Fibroblast of pulmonary artery (primary cell): ENCODE measurements around the gene CCDC40.
A peak's percentile ranks its signal among the peaks of the same experiment; 100 is the strongest.

Experiments used
- DNase-seq: peaks from one replicate; pipeline ENCODE4 v3.0.0-alpha.2; 2010; ENCODE audit warnings: low read depth
- H3K4me3 ChIP-seq: replicated peaks from 2 replicates; pipeline ENCODE4 v1.5.1; 2011; ENCODE audit warnings: low read depth, mild to moderate bottlenecking, control low read depth, low read length, moderate library complexity
- TF ChIP-seq, protein P1 (sequence below): IDR thresholded peaks from 2 replicates; pipeline ENCODE4 v1.5.1; 2011; ENCODE audit warnings: mild to moderate bottlenecking, control low read depth, low read length, inconsistent platforms; ENCODE audit errors: missing control alignments

CCDC40 gene

DNA sequence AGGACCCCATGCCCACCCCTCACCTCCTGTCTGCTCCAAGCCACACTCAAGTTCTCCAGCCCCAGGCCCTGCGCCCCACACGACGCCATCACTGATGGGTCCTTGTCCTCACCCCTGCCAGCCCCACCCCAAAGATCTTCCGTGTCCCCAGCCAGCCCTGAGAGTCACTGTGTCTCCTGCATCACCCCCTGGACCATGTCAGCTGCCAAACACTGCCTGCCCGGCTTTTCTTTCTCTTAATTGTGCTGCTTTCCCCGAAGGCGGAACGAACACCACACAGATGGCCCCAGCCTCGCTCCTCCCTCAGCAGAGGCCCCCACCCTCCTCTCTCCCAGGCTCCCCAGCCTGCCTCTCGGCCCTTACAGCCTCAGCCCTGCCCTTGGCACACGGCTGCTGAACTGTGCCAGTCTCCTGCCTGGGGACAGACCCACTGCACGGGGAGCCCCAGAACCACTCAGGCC is 60.1 kb downstream of the CCDC40 start:
- TF ChIP-seq, protein P1, sequence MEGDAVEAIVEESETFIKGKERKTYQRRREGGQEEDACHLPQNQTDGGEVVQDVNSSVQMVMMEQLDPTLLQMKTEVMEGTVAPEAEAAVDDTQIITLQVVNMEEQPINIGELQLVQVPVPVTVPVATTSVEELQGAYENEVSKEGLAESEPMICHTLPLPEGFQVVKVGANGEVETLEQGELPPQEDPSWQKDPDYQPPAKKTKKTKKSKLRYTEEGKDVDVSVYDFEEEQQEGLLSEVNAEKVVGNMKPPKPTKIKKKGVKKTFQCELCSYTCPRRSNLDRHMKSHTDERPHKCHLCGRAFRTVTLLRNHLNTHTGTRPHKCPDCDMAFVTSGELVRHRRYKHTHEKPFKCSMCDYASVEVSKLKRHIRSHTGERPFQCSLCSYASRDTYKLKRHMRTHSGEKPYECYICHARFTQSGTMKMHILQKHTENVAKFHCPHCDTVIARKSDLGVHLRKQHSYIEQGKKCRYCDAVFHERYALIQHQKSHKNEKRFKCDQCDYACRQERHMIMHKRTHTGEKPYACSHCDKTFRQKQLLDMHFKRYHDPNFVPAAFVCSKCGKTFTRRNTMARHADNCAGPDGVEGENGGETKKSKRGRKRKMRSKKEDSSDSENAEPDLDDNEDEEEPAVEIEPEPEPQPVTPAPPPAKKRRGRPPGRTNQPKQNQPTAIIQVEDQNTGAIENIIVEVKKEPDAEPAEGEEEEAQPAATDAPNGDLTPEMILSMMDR, result no peak
- DNase-seq, result no peak
- H3K4me3 ChIP-seq, result no peak overlapping the region

DNA sequence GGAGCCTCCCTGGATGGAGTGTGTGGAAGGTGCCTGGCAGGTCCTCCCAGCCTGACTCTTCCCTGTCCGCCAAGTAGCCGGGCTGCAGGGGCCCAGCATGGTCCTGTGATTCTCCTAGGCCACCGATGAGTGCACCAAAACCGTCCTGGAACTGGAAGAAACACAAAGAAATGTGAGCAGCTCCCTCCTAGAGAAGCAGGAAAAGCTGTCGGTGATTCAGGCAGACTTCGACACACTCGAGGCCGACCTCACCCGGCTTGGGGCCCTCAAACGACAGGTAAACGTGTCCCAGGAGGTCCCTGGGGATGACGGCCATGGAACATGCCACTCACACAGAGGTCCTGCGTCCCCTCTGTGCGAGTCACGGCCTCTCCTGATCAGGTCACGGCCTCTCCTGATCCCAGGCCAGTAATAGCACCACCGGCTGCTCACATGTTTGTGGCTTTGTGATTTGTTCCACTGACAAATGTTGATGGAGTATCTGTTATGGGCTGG is 60.7 kb downstream of the CCDC40 start:
- TF ChIP-seq, protein P1, result no peak

DNA sequence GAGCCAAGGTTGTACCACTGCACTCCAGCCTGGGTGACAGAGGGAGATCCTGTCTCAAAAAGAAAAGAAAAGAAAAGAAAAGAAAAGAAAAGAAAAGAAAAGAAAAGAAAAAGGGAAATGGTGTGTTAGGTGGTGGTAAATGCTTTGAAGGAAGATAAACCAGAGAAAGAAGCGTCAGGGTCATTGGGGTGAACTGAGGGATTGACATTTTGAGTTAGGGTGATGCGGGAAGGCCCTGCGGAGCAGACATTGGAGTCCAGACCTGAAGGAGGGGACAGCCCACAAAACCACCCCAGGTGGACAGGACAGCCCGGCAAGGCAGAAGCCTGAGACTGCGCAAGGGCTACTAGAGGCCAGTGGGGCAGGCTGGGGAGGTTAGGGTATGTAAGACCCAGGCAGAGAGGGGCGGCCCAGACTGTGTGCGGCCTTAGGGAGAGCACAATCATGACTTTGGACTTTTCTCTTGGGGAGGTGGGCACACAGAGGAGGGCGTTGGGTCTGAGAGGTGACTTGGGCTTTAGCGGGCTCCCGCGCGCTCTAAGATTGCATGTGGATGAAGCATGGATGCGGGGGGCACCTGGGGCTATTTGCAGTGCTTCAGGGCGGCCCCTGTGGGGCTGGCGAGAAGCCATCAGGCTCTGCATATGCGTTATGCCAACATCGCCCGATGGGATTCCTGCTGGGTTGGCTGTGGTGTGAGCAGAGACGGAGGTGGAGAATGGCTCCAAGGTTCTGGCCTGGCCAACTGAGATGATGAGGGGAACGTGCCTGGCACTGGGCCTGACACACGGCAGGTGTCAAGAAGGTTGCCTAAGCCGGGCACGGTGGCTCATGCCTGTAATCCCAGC is 61.6 kb downstream of the CCDC40 start:
- no peak for DNase-seq
- H3K4me3 ChIP-seq, result no peak overlapping the region
- TF ChIP-seq, protein P1, result no peak

More for the DNA sequence above, 60.7 kb downstream of the CCDC40 start:
- H3K4me3 ChIP-seq, result no peak overlapping the region
- DNase-seq, result no peak

DNA sequence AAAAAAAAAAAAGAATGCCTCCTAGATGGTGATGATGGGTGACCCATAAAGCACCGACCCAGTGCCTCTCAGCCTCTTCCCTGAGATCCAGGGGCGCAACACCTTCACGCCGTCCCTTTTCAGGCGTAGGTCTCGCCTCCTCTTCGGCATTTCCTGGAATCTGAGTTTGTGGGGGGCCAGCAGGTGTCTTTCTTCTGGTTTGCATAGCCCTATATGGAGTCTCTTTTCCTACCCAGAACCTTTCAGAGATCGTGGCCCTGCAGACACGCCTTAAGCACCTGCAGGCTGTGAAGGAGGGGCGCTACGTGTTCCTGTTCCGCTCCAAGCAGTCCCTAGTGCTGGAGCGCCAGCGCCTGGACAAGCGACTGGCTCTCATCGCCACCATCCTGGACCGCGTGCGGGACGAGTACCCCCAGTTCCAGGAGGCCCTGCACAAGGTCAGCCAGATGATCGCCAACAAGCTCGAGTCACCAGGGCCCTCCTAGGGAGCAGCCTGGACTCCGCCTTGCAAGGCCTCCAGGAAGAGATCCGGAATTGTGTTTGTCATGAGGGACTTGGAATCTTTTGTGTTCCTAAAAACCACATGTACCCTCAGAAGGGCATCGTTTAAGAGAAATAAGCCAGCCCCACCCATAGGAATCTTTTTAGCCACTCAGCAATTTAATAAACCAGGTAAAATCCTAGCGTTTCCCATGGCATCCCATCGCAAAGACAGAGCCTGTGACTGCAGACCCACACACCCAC is 63.0 kb downstream of the CCDC40 start:
- no peak overlapping the region for H3K4me3 ChIP-seq
- TF ChIP-seq, protein P1, result no peak
- no peak for DNase-seq

DNA sequence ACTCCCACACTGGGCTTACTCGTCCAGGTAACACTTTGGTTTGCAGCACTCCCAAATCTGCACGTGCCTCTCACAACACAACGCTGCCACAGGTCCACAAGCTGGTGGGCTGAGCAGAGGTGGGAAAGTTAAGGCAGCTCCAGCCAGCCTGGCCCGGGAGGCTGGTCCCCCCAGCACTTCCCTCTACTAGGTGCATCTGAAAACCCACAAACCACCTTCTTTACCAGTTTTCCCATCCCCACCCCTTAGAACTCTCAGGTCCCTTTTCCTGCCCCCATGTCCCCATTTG is 63.5 kb downstream of the CCDC40 start:
- DNase-seq, result no peak
- TF ChIP-seq, protein P1, result no peak
- H3K4me3 ChIP-seq, result no peak overlapping the region

DNA sequence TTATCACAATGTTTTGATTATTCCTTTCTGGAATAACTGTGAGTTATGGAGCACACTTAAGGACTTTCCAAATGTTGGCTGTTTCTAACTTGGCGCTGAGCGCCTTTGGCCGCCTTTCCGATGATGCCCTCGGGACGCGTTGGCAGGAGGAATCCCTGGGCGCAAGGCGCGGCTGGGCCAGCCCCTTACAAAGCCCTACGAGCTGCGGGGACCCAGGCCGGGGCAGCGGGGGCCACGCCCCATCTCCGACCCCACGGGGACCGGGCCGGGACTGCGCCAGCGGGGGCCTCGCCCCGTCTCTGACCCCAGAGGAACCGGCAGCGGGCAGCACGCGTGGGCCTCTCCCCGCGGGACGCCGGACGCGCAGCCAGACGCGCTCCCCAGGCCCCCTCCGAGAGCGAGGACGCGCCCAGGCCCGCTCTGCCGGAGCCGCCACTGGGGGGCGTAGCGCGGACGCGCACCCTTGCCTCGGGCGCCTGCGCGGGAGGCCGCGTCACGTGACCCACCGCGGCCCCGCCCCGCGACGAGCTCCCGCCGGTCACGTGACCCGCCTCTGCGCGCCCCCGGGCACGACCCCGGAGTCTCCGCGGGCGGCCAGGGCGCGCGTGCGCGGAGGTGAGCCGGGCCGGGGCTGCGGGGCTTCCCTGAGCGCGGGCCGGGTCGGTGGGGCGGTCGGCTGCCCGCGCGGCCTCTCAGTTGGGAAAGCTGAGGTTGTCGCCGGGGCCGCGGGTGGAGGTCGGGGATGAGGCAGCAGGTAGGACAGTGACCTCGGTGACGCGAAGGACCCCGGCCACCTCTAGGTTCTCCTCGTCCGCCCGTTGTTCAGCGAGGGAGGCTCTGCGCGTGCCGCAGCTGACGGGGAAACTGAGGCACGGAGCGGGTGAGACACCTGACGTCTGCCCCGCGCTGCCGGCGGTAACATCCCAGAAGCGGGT is 64.8 kb downstream of the CCDC40 start, which contains the start of gene GAA:
Gene GAA, plus strand, starts transcription at position 571 of the 935 bp plus-strand sequence. CDS start 3,006 bp downstream, outside the sequence.
- H3K4me3 ChIP-seq, result peak within 1 kb of the TSS; percentile 92
- DNase-seq, result peak; percentile 85
- TF ChIP-seq, protein P1, result peak; percentile 33
